Measurements from ENCODE around the gene VEPH1.

The VEPH1 gene

GRCh38 chr3:157294491-157294890, 208.7 kb downstream of the VEPH1 start:
- DNase-seq (ENCODE audit: low read depth, low spot score): no peak
- no peak overlapping the region for H3K4me3 ChIP-seq (ENCODE audit: low read length)

- DNase-seq (ENCODE audit: low read depth, low spot score): no peak
Measured at GRCh38 chr3:157290766-157291165, 212.4 kb downstream of the VEPH1 start.

GRCh38 chr3:157285966-157286365, 217.2 kb downstream of the VEPH1 start:
- DNase-seq (ENCODE audit: low read depth, low spot score): no peak
- H3K4me3 ChIP-seq (ENCODE audit: low read length): no peak overlapping the region

More at GRCh38 chr3:157290766-157291165, 212.4 kb downstream of the VEPH1 start:
- no peak overlapping the region for H3K4me3 ChIP-seq (ENCODE audit: low read length)

GRCh38 chr3:157285141-157285540, 218.1 kb downstream of the VEPH1 start:
- no peak for DNase-seq (ENCODE audit: low read depth, low spot score)
- no peak overlapping the region for H3K4me3 ChIP-seq (ENCODE audit: low read length)

- no peak for DNase-seq (ENCODE audit: low read depth, low spot score)
- H3K4me3 ChIP-seq (ENCODE audit: low read length): no peak overlapping the region
Measured at GRCh38 chr3:157284688-157285087, 218.5 kb downstream of the VEPH1 start.

GRCh38 chr3:157282261-157283191, 220.7 kb downstream of the VEPH1 start:
- no peak overlapping the region for H3K4me3 ChIP-seq (ENCODE audit: low read length)
- DNase-seq (ENCODE audit: low read depth, low spot score): no peak

- H3K4me3 ChIP-seq (ENCODE audit: low read length): no peak overlapping the region
- DNase-seq (ENCODE audit: low read depth, low spot score): no peak
Measured at GRCh38 chr3:157280786-157281185, 222.4 kb downstream of the VEPH1 start.

GRCh38 chr3:157280354-157280753, 222.9 kb downstream of the VEPH1 start:
- DNase-seq (ENCODE audit: low read depth, low spot score): no peak
- H3K4me3 ChIP-seq (ENCODE audit: low read length): no peak overlapping the region

- no peak for DNase-seq (ENCODE audit: low read depth, low spot score)
- no peak overlapping the region for H3K4me3 ChIP-seq (ENCODE audit: low read length)
Measured at GRCh38 chr3:157279237-157279636, 224.0 kb downstream of the VEPH1 start.

GRCh38 chr3:157276801-157277200, 226.4 kb downstream of the VEPH1 start:
- no peak overlapping the region for H3K4me3 ChIP-seq (ENCODE audit: low read length)
- no peak for DNase-seq (ENCODE audit: low read depth, low spot score)

- H3K4me3 ChIP-seq (ENCODE audit: low read length): no peak overlapping the region
- no peak for DNase-seq (ENCODE audit: low read depth, low spot score)
Measured at GRCh38 chr3:157275832-157276231, 227.4 kb downstream of the VEPH1 start.

GRCh38 chr3:157274644-157275137, 228.5 kb downstream of the VEPH1 start:
- no peak for DNase-seq (ENCODE audit: low read depth, low spot score)
- H3K4me3 ChIP-seq (ENCODE audit: low read length): no peak overlapping the region

GRCh38 chr3:157271283-157271882, 231.8 kb downstream of the VEPH1 start:
- no peak for DNase-seq (ENCODE audit: low read depth, low spot score)

GRCh38 chr3:157268026-157268425, 235.2 kb downstream of the VEPH1 start:
- no peak overlapping the region for H3K4me3 ChIP-seq (ENCODE audit: low read length)
- no peak for DNase-seq (ENCODE audit: low read depth, low spot score)

More at GRCh38 chr3:157271283-157271882, 231.8 kb downstream of the VEPH1 start:
- H3K4me3 ChIP-seq (ENCODE audit: low read length): no peak overlapping the region

GRCh38 chr3:157265931-157266330, 237.3 kb downstream of the VEPH1 start:
- DNase-seq (ENCODE audit: low read depth, low spot score): no peak
- H3K4me3 ChIP-seq (ENCODE audit: low read length): no peak overlapping the region

- H3K4me3 ChIP-seq (ENCODE audit: low read length): no peak overlapping the region
- DNase-seq (ENCODE audit: low read depth, low spot score): no peak
Measured at GRCh38 chr3:157263027-157263426, 240.2 kb downstream of the VEPH1 start.

GRCh38 chr3:157261000-157261399, 242.2 kb downstream of the VEPH1 start:
- no peak for DNase-seq (ENCODE audit: low read depth, low spot score)
- no peak overlapping the region for H3K4me3 ChIP-seq (ENCODE audit: low read length)

GRCh38 chr3:157259825-157260224, 243.4 kb downstream of the VEPH1 start:
- DNase-seq (ENCODE audit: low read depth, low spot score): no peak
- no peak overlapping the region for H3K4me3 ChIP-seq (ENCODE audit: low read length)

- DNase-seq (ENCODE audit: low read depth, low spot score): no peak
- H3K4me3 ChIP-seq (ENCODE audit: low read length): no peak overlapping the region
Measured at GRCh38 chr3:157257101-157257500, 246.1 kb downstream of the VEPH1 start.

- DNase-seq (ENCODE audit: low read depth, low spot score): no peak
- H3K4me3 ChIP-seq (ENCODE audit: low read length): no peak overlapping the region
Measured at GRCh38 chr3:157255797-157256196, 247.4 kb downstream of the VEPH1 start.

Measured in Jurkat, Clone E6-1 (cell line).